Nasal cavity respiratory epithelium epithelial cell of viscerocranial mucosa (primary cell): ENCODE data around the gene CNPY1. TPM values are rescaled to one million over a fixed set of nuclear protein-coding genes. Genes with fewer than 3 reads are reported as not detected.

Experiments
- total RNA-seq: library from RNA; depleted of rRNA; stranded (reverse); fragments of >200 nt; gene quantifications from 2 replicates; pipeline ENCODE4 v1.2.3, GENCODE V29; 2014

CNPY1 gene
- total RNA-seq: not detected in 2 replicates

GRCh38 chr7:155546449-155546848 is at the start of gene CNPY1:
TSS of gene CNPY1 (minus strand) at chr7:155546559. CDS start at chr7:155545929, 630 bp downstream.

GRCh38 chr7:155458111-155458877 is 88.1 kb downstream of the CNPY1 start, which contains the start of gene EN2:
TSS of gene EN2 (plus strand) at chr7:155458129. CDS start at chr7:155458378, 249 bp downstream.

Other genes starting within 250 kb of the CNPY1 start
- gene INSIG1, start 248.7 kb downstream of the CNPY1 start, total RNA-seq: 40.7 and 42.9 TPM in 2 replicates
- gene EN2, start 88.4 kb downstream of the CNPY1 start, total RNA-seq: under 0.01 and 0.07 TPM in 2 replicates
- 16.7 and 39.7 TPM in 2 replicates for gene RBM33, start 98.1 kb upstream of the CNPY1 start, total RNA-seq